T47D (cell line): ENCODE data around the gene NKIRAS2.
A peak's percentile ranks its signal among the peaks of the same experiment; 100 is the strongest.

Experiments used
- DNase-seq, 2 experiments: peaks; one replicate each; pipeline versions ENCODE4 v3.0.0 to v3.0.0-alpha.2; 2011 to 2012; ENCODE audit warnings: low read depth in 1 of 2, low spot score in 1 of 2
- JUND ChIP-seq: IDR thresholded peaks from 2 replicates; pipeline ENCODE4 v1.6.1; 2012; ENCODE audit warnings: low read depth
- in situ Hi-C: cut with HindIII; loops from 2 replicates; pipeline ENCODE4 v1.10.0; 2016; ENCODE audit warnings: low sequenced_read_pairs, low pct_unique_long_range_greater_than_20kb

NKIRAS2 gene

GRCh38 chr17:42040818-42041217 lies 20.9 kb downstream of the NKIRAS2 start:
- no peak for DNase-seq
- TF ChIP-seq JUND = no peak
- in situ Hi-C loops = no loop called here

- DNase-seq = no peak
- in situ Hi-C loops = no loop called here
- TF ChIP-seq JUND = no peak
Measured at GRCh38 chr17:42041619-42042018, 21.7 kb downstream of the NKIRAS2 start.

- TF ChIP-seq JUND = no peak
- in situ Hi-C loops = no loop called here
- no peak for DNase-seq
Measured at GRCh38 chr17:42042598-42043319, 22.9 kb downstream of the NKIRAS2 start.

GRCh38 chr17:42045719-42046118 lies 25.8 kb downstream of the NKIRAS2 start:
- TF ChIP-seq JUND = no peak
- in situ Hi-C loops = no loop called here
- no peak for DNase-seq

- no peak for TF ChIP-seq JUND
- DNase-seq = no peak
- in situ Hi-C loops = no loop called here
Measured at GRCh38 chr17:42047343-42047742, 27.5 kb downstream of the NKIRAS2 start.

- in situ Hi-C loops = no loop called here
Measured at GRCh38 chr17:42049834-42050392, 30.0 kb downstream of the NKIRAS2 start.

GRCh38 chr17:42050393-42051012 lies 30.6 kb downstream of the NKIRAS2 start, which contains the start of gene C17orf113:
TSS of gene C17orf113 (minus strand) at chr17:42050601. CDS start at chr17:42043376, 7,225 bp downstream.
- in situ Hi-C loops = no loop called here
- peak; percentile 75 to 90 for DNase-seq
- TF ChIP-seq JUND = no peak

More at GRCh38 chr17:42049834-42050392, 30.0 kb downstream of the NKIRAS2 start:
- TF ChIP-seq JUND = no peak
- peak; percentile 64 to 78 for DNase-seq

GRCh38 chr17:42051013-42051400 lies 31.1 kb downstream of the NKIRAS2 start:
- in situ Hi-C loops = no loop called here
- no peak for TF ChIP-seq JUND
- DNase-seq = no peak

GRCh38 chr17:42051645-42052044 lies 31.8 kb downstream of the NKIRAS2 start:
- DNase-seq = no peak
- no peak for TF ChIP-seq JUND
- in situ Hi-C loops = no loop called here

- DNase-seq = no peak
- TF ChIP-seq JUND = no peak
- in situ Hi-C loops = no loop called here
Measured at GRCh38 chr17:42052346-42052877, 32.5 kb downstream of the NKIRAS2 start.

GRCh38 chr17:42053731-42054500 lies 34.0 kb downstream of the NKIRAS2 start:
- no peak for TF ChIP-seq JUND
- in situ Hi-C loops = no loop called here
- DNase-seq = peak in 1 of 2 experiments; percentile 69

GRCh38 chr17:42055027-42055426 lies 35.1 kb downstream of the NKIRAS2 start:
- TF ChIP-seq JUND = no peak
- DNase-seq = no peak
- in situ Hi-C loops = no loop called here

- DNase-seq = no peak
- in situ Hi-C loops = no loop called here
- no peak for TF ChIP-seq JUND
Measured at GRCh38 chr17:42055496-42055895, 35.6 kb downstream of the NKIRAS2 start.
